Smooth muscle cell of the brain vasculature (primary cell): ENCODE results near the gene IRGQ.
"Not testable (repeated sequence)": the region's sequence is repeated elsewhere in the genome, so short reads cannot be mapped to it uniquely, and the experiment has no call there.

Experiments
- DNase-seq: peaks from one replicate; pipeline ENCODE4 v3.0.0-alpha.2; 2012; ENCODE audit warnings: low read depth, low spot score

IRGQ gene

GRCh38 chr19:43595999-43596841 lies at the start of gene IRGQ, which contains the start of gene ZNF576:
TSS of gene IRGQ (minus strand) at chr19:43596134. CDS start at chr19:43595338, 796 bp downstream.
TSS of gene ZNF576 (plus strand) at chr19:43596595. CDS start at chr19:43597109, 514 bp downstream.
- DNase-seq, result peak; percentile 100

GRCh38 chr19:43644181-43644580 lies 48.2 kb upstream of the IRGQ start:
- DNase-seq, result no peak

GRCh38 chr19:43643326-43643725 lies 47.4 kb upstream of the IRGQ start:
- DNase-seq, result no peak

GRCh38 chr19:43642531-43642930 lies 46.6 kb upstream of the IRGQ start:
- DNase-seq, result no peak

- no peak for DNase-seq
These were observed 45.4 kb upstream of the IRGQ start for GRCh38 chr19:43641333-43641732.

GRCh38 chr19:43640424-43640757 lies 44.5 kb upstream of the IRGQ start:
- DNase-seq, result no peak

GRCh38 chr19:43639519-43640423 lies 43.8 kb upstream of the IRGQ start, which contains the start of gene CADM4:
TSS of gene CADM4 (minus strand) at chr19:43639850. CDS start at chr19:43639790, 60 bp downstream.
- DNase-seq, result no peak

- DNase-seq, result no peak
These were observed 43.1 kb upstream of the IRGQ start for GRCh38 chr19:43638995-43639518.

GRCh38 chr19:43638214-43638994 lies 42.5 kb upstream of the IRGQ start:
- DNase-seq, result no peak

- no peak for DNase-seq
These were observed 40.3 kb upstream of the IRGQ start for GRCh38 chr19:43636121-43636683.

GRCh38 chr19:43635561-43635940 lies 39.6 kb upstream of the IRGQ start:
- DNase-seq, result not testable (repeated sequence)

- DNase-seq, result no peak
These were observed 39.1 kb upstream of the IRGQ start for GRCh38 chr19:43634872-43635560.

GRCh38 chr19:43634506-43634871 lies 38.6 kb upstream of the IRGQ start:
- no peak for DNase-seq

GRCh38 chr19:43634068-43634467 lies 38.1 kb upstream of the IRGQ start:
- DNase-seq, result no peak

- DNase-seq, result no peak
These were observed 37.6 kb upstream of the IRGQ start for GRCh38 chr19:43633520-43633919.

GRCh38 chr19:43631491-43631890 lies 35.6 kb upstream of the IRGQ start:
- no peak for DNase-seq

- DNase-seq, result no peak
These were observed 32.9 kb upstream of the IRGQ start for GRCh38 chr19:43628646-43629326.

- DNase-seq, result no peak
These were observed 30.9 kb upstream of the IRGQ start for GRCh38 chr19:43626838-43627237.

- DNase-seq, result no peak
These were observed 30.1 kb upstream of the IRGQ start for GRCh38 chr19:43625918-43626579.
